ENCODE measurements around the gene CES1.

DNA sequence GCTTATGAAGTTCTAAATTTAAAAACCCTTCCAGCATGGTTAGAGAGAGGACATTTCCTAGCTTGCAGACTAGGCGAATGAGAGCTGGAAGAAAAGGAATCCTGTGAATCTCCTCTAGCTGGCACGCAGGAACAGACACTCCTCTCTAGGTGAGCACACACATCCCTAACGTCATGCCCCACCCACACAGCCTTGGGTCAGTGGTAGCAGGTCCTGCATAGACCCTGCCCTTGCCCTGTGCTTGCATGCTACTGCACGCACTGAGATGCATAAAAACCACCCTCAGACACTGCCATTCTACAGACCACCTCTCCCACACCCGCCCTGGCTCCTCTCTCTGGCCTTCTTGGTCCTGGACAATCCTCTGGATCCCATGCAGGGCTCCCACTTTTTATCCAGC, 23.5 kb downstream of the CES1 start:
- TF ChIP-seq CTCF (IDR thresholded peaks at IDR 0.05) = no peak
- no peak for TF ChIP-seq POLR2A (IDR thresholded peaks at IDR 0.05)

Data from uterus (tissue), 2 donors.